HepG2 (cell line): ENCODE results near the gene ORMDL3. TPM values are rescaled to one million over a fixed set of nuclear protein-coding genes. Genes with fewer than 3 reads are reported as not detected.
A peak's percentile ranks its signal among the peaks of the same experiment; 100 is the strongest.

Experiments used
- CREBL2 ChIP-seq: sonication (generic); formaldehyde crosslinking; IDR thresholded peaks from 2 replicates; pipeline ENCODE4 v1.8.1; 2023; ENCODE audit warnings: missing genetic modification reagents, mild to moderate bottlenecking, borderline replicate concordance
- FOXA3 ChIP-seq: IDR thresholded peaks from 2 replicates; pipeline ENCODE4 v1.6.1; 2016; ENCODE audit warnings: missing genetic modification reagents, missing compliant biosample characterization
- FOXO1 ChIP-seq: sonication (generic); formaldehyde crosslinking; IDR thresholded peaks from 2 replicates; pipeline ENCODE4 v1.4.0; 2020; ENCODE audit warnings: missing genetic modification reagents
- FOXO4 ChIP-seq: sonication (generic); formaldehyde crosslinking; conservative IDR thresholded peaks from 2 replicates; pipeline ENCODE4 v1.8.1; 2023; ENCODE audit warnings: missing genetic modification reagents
- FOXP4 ChIP-seq: sonication (generic); formaldehyde crosslinking; IDR thresholded peaks from 2 replicates; pipeline ENCODE4 v1.4.0; 2020; ENCODE audit warnings: missing genetic modification reagents
- MAFF ChIP-seq: IDR thresholded peaks from 2 replicates; pipeline ENCODE4 v1.6.1; 2011; ENCODE audit warnings: low read depth, low read length, improper control_type of control experiment
- MLXIP ChIP-seq: sonication (generic); formaldehyde crosslinking; IDR thresholded peaks from 2 replicates; pipeline ENCODE4 v1.9.0; 2021; ENCODE audit warnings: missing genetic modification reagents, borderline replicate concordance
- MYNN ChIP-seq: sonication (generic); formaldehyde crosslinking; IDR thresholded peaks from 2 replicates; pipeline ENCODE4 v1.4.0; 2020; ENCODE audit warnings: mild to moderate bottlenecking, low read depth, missing genetic modification reagents
- PHB2 ChIP-seq: fragments of 450-650 bp; IDR thresholded peaks from 2 replicates; pipeline ENCODE4 v1.6.1; 2018; ENCODE audit not compliant: partially characterized antibody
- RCOR2 ChIP-seq: IDR thresholded peaks from 2 replicates; pipeline ENCODE4 v1.6.1; 2016; ENCODE audit warnings: missing biosample characterization, missing genetic modification reagents
- REPIN1 ChIP-seq: sonication (generic); formaldehyde crosslinking; IDR thresholded peaks from 2 replicates; pipeline ENCODE4 v1.8.0; 2022; ENCODE audit warnings: missing genetic modification reagents, low read depth, mild to moderate bottlenecking, borderline replicate concordance
- RXRB ChIP-seq: IDR thresholded peaks from 2 replicates; pipeline ENCODE4 v1.6.1; 2016; ENCODE audit warnings: borderline replicate concordance, missing genetic modification reagents, missing compliant biosample characterization
- ZNF484 ChIP-seq: sonication (generic); formaldehyde crosslinking; IDR thresholded peaks from 2 replicates; pipeline ENCODE4 v1.5.1; 2020; ENCODE audit warnings: mild to moderate bottlenecking, low read depth, missing genetic modification reagents, borderline replicate concordance
- ZNF773 ChIP-seq: sonication (generic); formaldehyde crosslinking; IDR thresholded peaks from 2 replicates; pipeline ENCODE4 v1.4.0; 2020; ENCODE audit warnings: missing genetic modification reagents, borderline replicate concordance
- ZSCAN29 ChIP-seq: sonication (generic); formaldehyde crosslinking; conservative IDR thresholded peaks from 2 replicates; pipeline ENCODE4 v1.4.0; 2020; ENCODE audit warnings: mild to moderate bottlenecking, missing genetic modification reagents
- polyA plus RNA-seq, 8 experiments: library from polyadenylated mRNA; depleted of rRNA in 3 of 8; stranded (reverse) in 7 of 8; unstranded in 1 of 8; fragments of >200 nt; fragmentation: Illumina TruSeq in 4 of 8; extraction: Trizol in 4 of 8; gene quantifications; 2 replicates each; pipeline versions ENCODE4 v1.2.1 to v1.2.3, GENCODE V29; 2011 to 2016; ENCODE audit warnings: low read depth in 4 of 8, missing spikeins in 1 of 8, mixed read lengths in 1 of 8; ENCODE audit not compliant: insufficient read depth in 1 of 8
- total RNA-seq, 5 experiments: library from RNA; depleted of rRNA; stranded (reverse); fragments of >200 nt; fragmentation: Illumina TruSeq; extraction: Trizol; gene quantifications; 2 replicates each; pipeline ENCODE4 v1.2.3, GENCODE V29; 2016; ENCODE audit warnings: low read depth in 1 of 5

ORMDL3 gene
- total and polyA plus RNA-seq, 2 of the 13 experiments (the other 11 are each of a cell fraction or from before 2014, with no cell fraction given), result 181 to 384 TPM

GRCh38 chr17:39934324-39934723 lies 6.9 kb upstream of the ORMDL3 start (continued):
- no peak for TF ChIP-seq MLXIP (CRISPR knock-in tag)
- peak; percentile 18; the same call in 1 of the 2 replicates for TF ChIP-seq FOXA3 (CRISPR knock-in tag)
- TF ChIP-seq FOXP4 (CRISPR knock-in tag), result peak; percentile 60
- TF ChIP-seq RXRB (CRISPR knock-in tag), result peak; percentile 32; the same call in 1 of the 2 replicates
- no peak for TF ChIP-seq CREBL2
- TF ChIP-seq MAFF, result no peak
- 0 out of 2 replicates have a peak, but pooled peaks have one; percentile 50 for TF ChIP-seq FOXO4
- TF ChIP-seq FOXO1, result peak; percentile 23; the same call in 1 of the 2 replicates
- TF ChIP-seq ZNF484 (CRISPR knock-in tag), result no peak
- TF ChIP-seq ZNF773 (CRISPR knock-in tag), result no peak
- TF ChIP-seq REPIN1, result peak; percentile 98
- TF ChIP-seq PHB2, result no peak
- peak; percentile 70 for TF ChIP-seq RCOR2
- no peak for TF ChIP-seq ZSCAN29 (CRISPR knock-in tag)
- no peak for TF ChIP-seq MYNN (CRISPR knock-in tag)
